OCI-M1 (cell line): ENCODE measurements around the gene SEMA3A.
"Not testable (repeated sequence)": the region's sequence is repeated elsewhere in the genome, so short reads cannot be mapped to it uniquely, and the experiment has no call there.

Experiments used
- DNase-seq: peaks from one replicate; lab custom pipeline; 2025; lab: John Stamatoyannopoulos, UW

SEMA3A gene

GRCh38 chr7:84152995-84153394, 41.6 kb downstream of the SEMA3A start:
- DNase-seq, result no peak

GRCh38 chr7:84150370-84150769, 44.2 kb downstream of the SEMA3A start:
- not testable (repeated sequence) for DNase-seq

GRCh38 chr7:84149573-84149972, 45.0 kb downstream of the SEMA3A start:
- no peak for DNase-seq

- peak; percentile 25 for DNase-seq
Observed at GRCh38 chr7:84145892-84146291, 48.7 kb downstream of the SEMA3A start.

- no peak for DNase-seq
Observed at GRCh38 chr7:84144935-84145334, 49.7 kb downstream of the SEMA3A start.

- DNase-seq, result peak; percentile 65
Observed at GRCh38 chr7:84144480-84144879, 50.1 kb downstream of the SEMA3A start.

GRCh38 chr7:84142726-84143125, 51.9 kb downstream of the SEMA3A start:
- DNase-seq, result no peak

- DNase-seq, result no peak
Observed at GRCh38 chr7:84139986-84140729, 54.4 kb downstream of the SEMA3A start.

GRCh38 chr7:84138411-84138810, 56.2 kb downstream of the SEMA3A start:
- no peak for DNase-seq

- DNase-seq, result no peak
Observed at GRCh38 chr7:84137812-84138211, 56.8 kb downstream of the SEMA3A start.

GRCh38 chr7:84136809-84137208, 57.8 kb downstream of the SEMA3A start:
- no peak for DNase-seq

- DNase-seq, result no peak
Observed at GRCh38 chr7:84136336-84136735, 58.3 kb downstream of the SEMA3A start.

- no peak for DNase-seq
Observed at GRCh38 chr7:84134169-84134568, 60.4 kb downstream of the SEMA3A start.

- DNase-seq, result no peak
Observed at GRCh38 chr7:84125654-84126053, 68.9 kb downstream of the SEMA3A start.

- DNase-seq, result peak; percentile 46
Observed at GRCh38 chr7:84123965-84124547, 70.5 kb downstream of the SEMA3A start.

GRCh38 chr7:84122582-84123360, 71.8 kb downstream of the SEMA3A start:
- no peak for DNase-seq

- DNase-seq, result no peak
Observed at GRCh38 chr7:84117304-84117703, 77.3 kb downstream of the SEMA3A start.

GRCh38 chr7:84113906-84114850, 80.4 kb downstream of the SEMA3A start:
- DNase-seq, result no peak

- no peak for DNase-seq
Observed at GRCh38 chr7:84113286-84113685, 81.3 kb downstream of the SEMA3A start.

GRCh38 chr7:84112771-84113170, 81.8 kb downstream of the SEMA3A start:
- no peak for DNase-seq

GRCh38 chr7:84111842-84112241, 82.7 kb downstream of the SEMA3A start:
- DNase-seq, result no peak

- no peak for DNase-seq
Observed at GRCh38 chr7:84110400-84110799, 84.2 kb downstream of the SEMA3A start.
